Measurements from ENCODE around the gene INPP5D. TPM values are rescaled to one million over a fixed set of nuclear protein-coding genes. Genes with fewer than 3 reads are reported as not detected.

INPP5D gene
- total and polyA plus RNA-seq, 2 of the 13 experiments (the other 11 are each of a cell fraction or from before 2014, with no cell fraction given), result 16.7 to 18.0 TPM

GRCh38 chr2:233059797-233060500 is at the start of gene INPP5D (continued):
- TF ChIP-seq ZNF878 (CRISPR knock-in tag; IDR thresholded peaks at IDR 0.05) (no peak), NFAT5 (CRISPR knock-in tag; IDR thresholded peaks at IDR 0.05) (no peak; the same call in 1 of the 2 replicates), ZNF83 (CRISPR knock-in tag; IDR thresholded peaks at IDR 0.05; ENCODE audit: borderline replicate concordance) (no peak), E2F2 (CRISPR knock-in tag; IDR thresholded peaks at IDR 0.05; ENCODE audit: borderline replicate concordance) (no peak), ZNF589 (CRISPR knock-in tag; conservative IDR thresholded peaks at IDR 0.05) (peak; percentile 77; the same call in 1 of the 2 replicates)
